NCI-H2171 treated with DMSO at 0.1 percent for 48 hours (cell line): Measurements from ENCODE around the gene TK1.

Experiments used
- DNase-seq: peaks from one replicate; lab custom pipeline; 2025; lab: John Stamatoyannopoulos, UW

The TK1 gene

GRCh38 chr17:78133179-78133951, 53.5 kb downstream of the TK1 start:
- DNase-seq: no peak

- DNase-seq: no peak
Observed at GRCh38 chr17:78132767-78133178, 54.1 kb downstream of the TK1 start.

DNA sequence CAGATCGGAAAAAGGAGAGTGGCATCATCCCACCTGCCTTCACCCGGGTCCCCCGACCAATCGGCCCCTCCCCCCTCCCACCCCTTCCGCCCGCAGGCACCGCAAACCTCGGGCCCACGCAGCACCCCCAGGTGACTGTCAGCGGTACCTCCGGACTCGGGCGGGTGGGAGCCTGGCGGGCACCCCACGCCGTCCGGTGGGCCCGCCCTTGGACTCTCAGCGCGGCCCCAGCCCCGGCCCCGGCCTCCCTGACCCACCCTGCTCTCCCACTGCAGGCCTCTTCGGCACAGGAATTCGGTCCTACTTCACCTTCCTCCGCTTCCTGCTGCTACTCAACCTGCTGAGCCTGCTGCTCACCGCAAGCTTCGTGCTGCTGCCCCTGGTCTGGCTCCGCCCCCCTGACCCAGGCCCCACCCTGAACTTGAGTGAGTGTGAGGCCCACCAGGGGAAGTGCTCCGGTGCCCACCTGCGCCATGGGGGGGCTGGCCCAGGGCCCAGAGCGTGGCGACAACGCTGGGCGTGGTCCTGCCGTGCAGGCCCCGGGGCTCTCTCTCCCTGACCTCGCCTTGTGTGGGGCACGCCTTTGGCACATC, 54.7 kb downstream of the TK1 start:
- peak; percentile 14 for DNase-seq

DNA sequence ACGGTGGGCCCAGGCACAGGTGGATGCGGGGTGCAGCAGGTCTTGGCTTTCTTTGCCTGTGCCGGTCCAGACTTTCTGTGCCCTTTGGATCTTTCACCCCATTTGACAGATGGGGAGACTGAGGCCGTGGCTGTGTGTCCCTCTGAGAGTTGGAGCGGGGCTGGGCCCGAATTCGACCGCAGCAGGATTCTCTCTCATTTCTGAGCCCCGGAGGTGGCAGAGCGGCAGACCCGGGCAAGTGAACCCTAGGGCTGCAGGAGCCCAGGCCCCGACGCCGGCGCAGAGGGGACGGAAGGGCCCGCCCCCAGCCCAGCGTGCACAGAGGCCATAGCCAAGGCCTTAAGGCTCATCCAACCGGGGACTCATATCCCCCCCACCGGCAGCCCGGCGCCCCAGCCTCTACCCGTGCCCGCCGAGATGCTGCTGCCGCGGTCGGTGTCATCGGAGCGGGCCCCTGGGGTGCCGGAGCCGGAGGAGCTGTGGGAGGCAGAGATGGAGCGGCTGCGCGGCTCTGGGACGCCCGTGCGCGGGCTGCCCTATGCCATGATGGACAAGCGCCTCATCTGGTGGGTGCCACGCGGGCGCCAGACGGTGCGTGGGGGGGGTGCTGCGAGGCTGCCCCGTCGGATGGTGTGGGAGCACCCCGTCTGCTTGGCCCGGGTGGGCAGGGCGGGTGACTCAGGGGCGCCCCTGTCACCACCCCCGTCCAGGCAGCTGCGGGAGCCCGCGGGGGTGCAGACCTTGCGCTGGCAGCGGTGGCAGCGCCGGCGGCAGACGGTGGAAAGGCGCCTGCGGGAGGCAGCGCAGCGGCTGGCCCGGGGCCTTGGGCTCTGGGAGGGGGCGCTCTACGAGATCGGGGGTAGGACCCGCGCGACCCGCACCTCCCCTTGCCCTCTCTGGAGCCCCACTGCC, 55.4 kb downstream of the TK1 start:
- peak; percentile 12 for DNase-seq

DNA sequence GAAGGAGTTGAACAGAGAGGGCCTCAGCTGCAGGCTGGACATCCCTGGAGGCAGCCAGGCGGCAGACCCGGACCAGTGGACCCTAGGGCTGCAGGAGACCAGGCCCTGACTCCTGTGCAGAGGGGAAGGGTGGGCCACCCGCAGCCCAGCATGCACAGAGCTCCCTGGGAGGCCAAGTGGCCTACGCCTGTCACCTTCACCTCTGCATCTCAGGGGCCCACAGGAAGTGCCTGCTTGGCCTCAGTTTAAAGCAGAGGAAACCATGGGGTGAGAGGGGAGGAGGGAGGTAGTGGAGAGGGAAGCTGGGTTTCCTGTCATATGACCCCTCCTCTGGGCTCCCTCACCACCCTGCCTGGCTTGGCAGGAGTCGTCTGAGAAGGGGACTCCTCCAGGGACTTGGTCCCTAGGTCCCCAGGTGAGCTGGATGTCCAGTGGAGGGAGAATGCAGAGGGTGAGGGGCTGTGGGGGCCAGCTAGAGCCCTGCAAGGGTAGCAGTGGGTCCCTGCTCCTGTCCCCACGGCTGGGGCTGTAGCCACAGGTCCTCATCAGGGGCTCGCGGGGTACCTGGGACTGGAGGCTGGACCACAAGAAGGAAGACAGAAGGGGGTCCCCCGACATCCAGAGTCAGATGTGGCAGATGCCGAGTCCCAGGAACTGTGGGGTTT, 56.3 kb downstream of the TK1 start, which contains the start of gene TMC8:
TMC8 (plus strand) TSS at position 335 of the 665 bp plus-strand sequence. CDS start 818 bp downstream, outside the sequence.
- DNase-seq: no peak

GRCh38 chr17:78130090-78130436, 56.8 kb downstream of the TK1 start:
- DNase-seq: no peak

DNA sequence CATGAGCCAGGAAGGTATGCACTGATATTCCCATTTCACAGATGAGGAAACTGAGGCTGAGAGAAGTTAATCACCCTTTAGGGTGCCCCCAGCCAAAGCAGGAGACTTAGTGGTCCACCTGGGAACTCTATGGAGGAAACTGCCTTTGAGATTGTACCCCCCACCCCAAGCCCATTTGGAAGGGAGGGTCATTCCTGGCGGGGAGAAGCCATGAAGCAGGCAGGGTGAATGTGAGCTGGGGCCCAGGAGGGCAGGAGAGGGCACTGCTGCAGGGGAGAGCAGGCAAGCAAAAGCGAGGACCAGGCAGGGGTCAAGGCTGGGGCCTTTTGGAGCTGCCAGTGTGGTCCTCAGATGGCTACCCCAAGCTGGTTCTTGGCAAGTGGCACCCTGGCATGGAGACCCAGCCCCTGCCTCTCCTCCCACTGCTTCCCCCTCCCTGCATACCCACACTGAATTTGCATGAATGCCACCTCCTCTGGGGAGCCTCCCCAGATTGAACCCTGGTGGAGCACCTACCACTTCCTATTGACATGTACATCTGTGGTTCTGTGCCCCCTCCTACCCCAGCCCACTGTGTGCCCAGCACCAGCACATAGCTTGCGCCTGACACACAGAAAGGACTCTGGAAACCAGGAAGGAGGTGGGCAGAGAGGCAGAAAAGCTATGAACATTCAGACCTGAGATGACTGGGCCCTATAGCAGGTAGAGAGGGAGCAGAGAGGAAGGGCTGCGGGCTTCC, 57.3 kb downstream of the TK1 start:
- DNase-seq: no peak

DNA sequence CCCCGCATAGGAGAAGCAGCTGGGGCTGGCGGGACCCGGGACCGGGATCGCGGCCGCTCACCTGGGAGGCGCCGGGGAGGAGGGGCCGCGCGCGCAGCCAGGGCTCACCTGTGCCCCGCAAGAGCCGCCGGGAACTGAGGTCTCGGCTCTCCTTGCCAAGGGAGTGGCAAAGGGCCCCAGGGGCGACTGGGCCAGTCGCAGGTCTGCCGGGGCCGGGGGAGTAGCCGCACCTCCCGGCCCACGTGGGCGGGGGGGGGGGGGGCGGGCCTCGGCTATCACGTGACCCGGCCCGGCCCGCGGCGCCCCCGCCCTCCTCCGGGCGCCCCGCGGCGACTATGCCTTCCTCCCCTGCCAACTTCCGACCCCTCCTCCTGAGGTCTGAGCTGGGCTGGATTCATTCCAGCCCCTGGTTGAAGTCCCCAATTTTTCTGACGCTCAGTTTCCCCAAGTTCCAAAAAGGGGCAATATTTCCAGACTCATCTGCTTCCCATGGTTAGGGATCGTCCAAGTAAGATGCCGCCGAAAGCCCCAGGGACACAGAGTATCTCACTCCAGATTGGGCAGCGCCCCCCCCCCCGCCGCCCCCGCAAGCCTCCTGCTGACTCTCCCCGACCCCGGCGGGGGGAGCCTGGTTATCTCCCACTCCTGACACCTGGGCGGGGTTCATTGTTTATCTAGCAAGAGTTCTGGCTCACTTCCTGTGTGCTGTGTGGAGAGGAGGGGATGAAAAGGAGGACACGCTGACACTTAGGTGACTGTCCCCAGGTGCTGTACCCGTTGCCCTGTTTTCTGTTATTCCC, 58.1 kb downstream of the TK1 start, which contains the start of gene TMC6:
TMC6 (minus strand) TSS at position 205 of the 800 bp plus-strand sequence. CDS start 1,923 bp downstream, outside the sequence.
- DNase-seq: peak; percentile 81

DNA sequence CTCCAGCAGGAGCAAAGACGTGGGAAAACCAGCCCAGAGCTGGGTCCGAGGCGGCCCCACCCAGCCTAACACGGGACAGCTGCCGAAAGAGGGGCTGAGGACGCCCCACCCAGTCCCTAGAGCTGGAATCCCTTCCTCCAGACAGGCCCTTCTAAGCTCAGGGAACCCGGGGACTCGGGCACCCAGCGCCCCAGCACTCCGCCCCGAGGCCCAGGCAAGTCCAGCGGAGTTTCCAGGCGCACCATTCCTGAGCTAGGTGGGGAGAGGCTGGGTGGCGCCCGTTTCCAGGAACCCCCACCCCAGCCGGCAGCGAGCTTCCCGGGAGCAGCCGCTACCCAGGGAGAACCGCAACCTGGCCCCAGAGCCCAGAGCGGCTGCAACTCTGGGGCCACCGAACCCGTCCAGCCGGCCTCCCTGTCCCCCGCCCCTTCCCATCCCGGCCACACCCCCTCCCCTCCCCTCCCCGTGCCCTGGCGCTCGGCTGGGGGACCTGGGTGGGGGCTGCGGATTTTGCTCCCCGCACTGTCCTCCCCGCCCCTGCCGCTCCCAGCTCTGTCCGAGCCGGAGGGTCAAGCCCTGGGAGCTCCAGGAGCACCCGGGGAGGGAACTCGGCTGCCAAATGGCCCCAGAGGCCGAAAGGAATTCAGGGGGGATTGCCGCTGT, 58.8 kb downstream of the TK1 start:
- peak; percentile 18 for DNase-seq

DNA sequence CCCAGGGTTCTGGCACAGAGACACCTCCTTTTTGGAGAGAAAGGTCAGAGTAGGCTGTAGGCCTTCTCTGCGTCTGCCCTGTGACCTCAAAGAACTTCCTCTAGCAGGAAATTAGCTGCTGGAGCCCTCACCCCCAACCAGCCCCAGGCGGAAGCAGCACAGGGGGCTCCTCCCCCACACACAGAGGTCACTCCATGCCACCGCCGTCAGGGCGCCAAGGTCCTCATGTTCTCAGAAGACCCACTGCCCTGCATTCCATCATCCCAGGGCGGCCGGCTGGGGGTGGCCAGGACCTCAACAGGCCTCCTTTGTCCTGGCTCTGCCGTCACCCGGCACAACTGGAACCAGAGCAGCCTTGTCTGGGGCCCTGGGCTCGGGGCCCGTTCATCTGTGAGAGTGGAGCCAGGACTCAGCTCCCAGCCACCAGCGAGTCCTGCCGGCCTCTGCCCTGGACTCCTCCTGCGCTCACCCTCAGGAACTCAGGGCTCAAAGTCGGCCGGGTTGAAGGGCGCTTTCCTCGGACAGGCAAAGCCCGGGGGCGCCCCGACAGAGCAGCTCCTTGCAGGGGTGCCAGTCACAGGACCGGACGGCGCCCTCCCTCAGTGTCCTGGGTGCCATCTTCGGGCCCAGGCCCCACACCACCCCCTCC, 59.5 kb downstream of the TK1 start:
- no peak for DNase-seq

DNA sequence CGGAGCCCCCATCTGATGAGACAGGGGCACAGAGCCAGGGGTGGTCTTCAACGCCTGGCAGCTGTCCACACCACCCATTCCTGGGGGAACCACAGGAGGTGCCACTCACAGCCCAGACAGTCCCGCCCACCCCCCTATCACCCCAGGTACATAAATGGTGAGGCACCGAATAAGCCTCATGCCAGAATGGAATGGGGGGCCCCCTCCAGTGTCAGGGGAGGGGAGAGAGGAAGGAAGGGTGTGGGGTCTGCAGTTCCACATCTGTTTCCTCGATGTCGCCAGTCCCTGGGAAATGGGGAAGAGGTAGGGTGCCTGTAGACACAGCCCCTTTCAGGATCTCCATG, 60.0 kb downstream of the TK1 start:
- DNase-seq: no peak

DNA sequence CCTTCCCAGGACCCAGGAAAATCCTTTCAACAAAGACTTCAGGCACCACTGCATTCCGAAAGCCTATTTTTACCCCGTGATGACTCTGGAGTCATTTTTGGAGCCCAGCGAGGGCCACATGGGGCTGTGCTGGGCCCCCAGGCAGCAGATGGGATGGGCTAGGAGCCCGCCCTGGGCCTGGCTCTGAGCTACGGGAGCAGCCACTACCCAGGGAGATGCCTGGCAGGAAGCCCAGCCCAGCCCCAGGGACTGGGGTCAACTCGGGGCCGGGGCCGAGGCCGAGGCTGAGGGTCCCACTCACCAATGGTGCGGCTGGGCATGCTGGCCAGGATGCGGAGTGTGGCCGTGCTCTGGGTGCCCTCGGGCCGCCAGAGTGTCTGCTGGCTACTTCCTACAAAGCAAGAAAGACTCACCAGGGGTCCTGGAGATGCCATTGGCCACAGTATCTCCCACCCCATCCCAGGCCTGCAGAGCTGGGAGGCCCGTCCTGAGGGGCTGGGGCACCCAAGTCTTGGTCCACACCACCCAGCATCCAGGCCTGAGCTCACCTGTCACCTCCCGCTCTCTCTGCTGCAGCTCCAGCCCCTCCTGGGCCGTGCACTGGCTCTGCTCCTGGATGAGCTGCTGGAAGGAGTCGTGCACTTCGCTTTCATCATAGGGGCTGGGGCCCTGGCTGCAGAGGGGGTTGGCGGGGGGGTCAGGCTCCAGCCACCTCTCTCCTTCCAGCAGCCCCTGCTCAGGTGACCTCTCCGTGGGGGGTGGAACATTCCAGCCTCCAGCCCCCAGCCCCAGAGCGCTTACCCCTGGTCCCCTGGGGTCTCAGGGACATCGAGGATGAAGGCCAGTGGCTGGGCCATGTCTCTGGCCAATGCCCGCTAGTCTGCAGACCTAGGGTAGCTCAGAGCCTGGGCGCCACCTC, 60.6 kb downstream of the TK1 start:
- peak; percentile 71 for DNase-seq

DNA sequence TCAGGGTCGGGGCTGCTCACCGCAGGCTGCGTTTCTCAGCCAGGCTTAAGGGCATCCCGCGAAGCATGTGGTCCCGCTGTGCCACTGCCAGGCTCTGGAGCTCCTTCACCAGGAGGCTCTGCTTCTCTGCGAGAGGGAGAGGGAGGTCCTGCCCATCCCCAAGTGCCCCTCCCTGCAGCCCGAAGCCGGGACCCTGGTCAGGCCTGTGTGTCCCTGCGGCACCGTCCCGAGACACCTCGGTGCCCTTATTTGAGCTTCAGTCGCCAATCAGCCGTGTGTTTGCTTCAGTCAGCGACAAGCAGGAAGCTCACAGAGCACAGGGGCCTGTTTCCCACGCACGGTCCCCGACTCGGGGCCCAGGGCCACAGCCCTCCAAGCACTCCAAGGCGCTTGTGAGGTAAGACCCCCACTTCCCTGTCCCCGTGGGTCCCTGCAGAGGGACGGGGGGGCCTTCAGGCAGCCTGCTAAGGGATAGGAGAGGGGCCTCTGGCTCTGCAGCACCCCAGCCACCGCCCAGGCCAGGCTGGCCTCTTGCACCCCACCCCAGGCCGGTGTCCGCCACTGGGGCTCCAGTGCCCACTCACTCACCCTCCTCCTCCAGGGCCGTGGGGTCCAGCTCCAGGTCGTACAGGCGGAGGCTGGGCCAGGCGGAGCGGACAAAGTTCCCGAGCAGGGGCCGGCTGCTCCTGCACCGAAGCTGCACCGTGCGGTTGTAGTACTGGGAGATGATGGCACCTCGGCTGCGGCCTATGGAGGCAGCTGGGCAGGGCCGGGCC, 61.5 kb downstream of the TK1 start:
- DNase-seq: no peak

DNA sequence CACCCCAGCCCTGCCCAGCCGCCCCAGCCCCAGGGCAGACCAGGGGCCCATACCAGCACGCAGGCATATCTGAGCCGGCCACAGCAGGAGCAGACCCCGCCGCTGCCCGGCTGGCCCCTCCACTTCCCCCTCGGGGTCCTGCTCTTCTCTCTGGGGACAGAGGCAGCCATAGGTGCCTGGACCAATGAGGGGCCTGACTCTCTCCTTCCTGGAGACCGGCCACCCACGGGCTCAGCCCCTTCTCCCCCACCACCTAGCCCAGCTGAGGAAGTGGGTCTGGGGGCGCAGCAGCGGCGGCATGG, 62.1 kb downstream of the TK1 start:
- DNase-seq: no peak
